GM23248 (cell line): Measurements from ENCODE around the gene GMCL2. TPM values are rescaled to one million over a fixed set of nuclear protein-coding genes. Genes with fewer than 3 reads are reported as not detected.

Source experiments
- DNase-seq: peaks from one replicate; pipeline ENCODE4 v3.0.0-alpha.2; 2015
- H2AFZ ChIP-seq: fragments of 200-600 bp; sonication (generic); 2 replicates; pipeline ENCODE4 v1.6.1; 2016; ENCODE audit warnings: antibody characterized with exemption
- H3F3A ChIP-seq: fragments of 200-600 bp; sonication (generic); 2 replicates; pipeline ENCODE4 v1.6.1; 2016; ENCODE audit warnings: mild to moderate bottlenecking, antibody characterized with exemption, mixed run types; ENCODE audit not compliant: insufficient read depth
- H3K27ac ChIP-seq: fragments of 200-600 bp; sonication (generic); 2 replicates; pipeline ENCODE4 v1.5.1; 2016; ENCODE audit warnings: mild to moderate bottlenecking
- H3K27me3 ChIP-seq: fragments of 200-600 bp; sonication (generic); replicated peaks from 2 replicates; pipeline ENCODE4 v1.6.1; 2016; ENCODE audit warnings: mild to moderate bottlenecking; ENCODE audit not compliant: insufficient read depth
- H3K36me3 ChIP-seq: fragments of 200-600 bp; sonication (generic); 2 replicates; pipeline ENCODE4 v1.6.1; 2016; ENCODE audit warnings: low read depth, mild to moderate bottlenecking
- H3K4me1 ChIP-seq: fragments of 200-600 bp; sonication (generic); 2 replicates; pipeline ENCODE4 v1.6.1; 2016; ENCODE audit warnings: mild to moderate bottlenecking; ENCODE audit not compliant: insufficient read depth
- H3K4me2 ChIP-seq: fragments of 200-600 bp; sonication (generic); one replicate; pipeline ENCODE4 v1.6.1; 2016; ENCODE audit warnings: mild to moderate bottlenecking; ENCODE audit not compliant: unreplicated experiment
- H3K4me3 ChIP-seq: fragments of 200-600 bp; sonication (generic); 2 replicates; pipeline ENCODE4 v1.5.1; 2016; ENCODE audit warnings: mild to moderate bottlenecking
- H3K79me2 ChIP-seq: fragments of 200-600 bp; sonication (generic); 2 replicates; pipeline ENCODE4 v1.6.1; 2016; ENCODE audit warnings: mild to moderate bottlenecking; ENCODE audit not compliant: insufficient read depth
- H3K9ac ChIP-seq: fragments of 200-600 bp; sonication (generic); 2 replicates; pipeline ENCODE4 v1.6.1; 2016; ENCODE audit warnings: mild to moderate bottlenecking
- H3K9me2 ChIP-seq: fragments of 200-600 bp; sonication (generic); 2 replicates; pipeline ENCODE4 v1.6.1; 2016; ENCODE audit warnings: mixed run types, mild to moderate bottlenecking, moderate library complexity; ENCODE audit not compliant: insufficient read depth
- H3K9me3 ChIP-seq: fragments of 200-600 bp; sonication (generic); one replicate; pipeline ENCODE4 v1.6.1; 2017; ENCODE audit warnings: low read depth
- H4K20me1 ChIP-seq: fragments of 200-600 bp; sonication (generic); 2 replicates; pipeline ENCODE4 v1.6.0; 2016; ENCODE audit not compliant: insufficient read depth
- EZH2 ChIP-seq: fragments of 200-600 bp; sonication (generic); IDR thresholded peaks from 2 replicates; pipeline ENCODE4 v1.6.1; 2018; ENCODE audit warnings: antibody characterized with exemption, mild to moderate bottlenecking; ENCODE audit not compliant: insufficient read depth, poor library complexity, severe bottlenecking
- EZH2phosphoT487 ChIP-seq: fragments of 200-600 bp; sonication (generic); IDR thresholded peaks from 2 replicates; pipeline ENCODE4 v1.6.1; 2018; ENCODE audit warnings: antibody characterized with exemption, moderate library complexity, mild to moderate bottlenecking, low read depth; ENCODE audit not compliant: insufficient read depth
- WGBS, 2 experiments: methylation state at CpG; one replicate each; pipeline ENCODE4 v1.1.6; 2015 to 2017; ENCODE audit warnings: low lambda C conversion rate in 2 of 2, low coverage in 1 of 2; ENCODE audit errors: missing lambda C conversion rate in 2 of 2; 5-methylcytosine and 5-hydroxymethylcytosine counted together
- in situ Hi-C: fragments of 300-500 bp; cut with MboI; formaldehyde crosslinking; loops from 2 replicates; pipeline ENCODE4 v1.15.0; 2020
- polyA plus RNA-seq: library from polyadenylated mRNA; unstranded; fragments of >200 nt; fragmentation: Nextera tagmentation; extraction: Ambion mirVana; gene quantifications from 2 replicates; pipeline ENCODE4 v1.2.1, GENCODE V29; 2016
- total RNA-seq: library from RNA; depleted of rRNA; stranded (reverse); fragments of >200 nt; shearing (Covaris generic); gene quantifications from 2 replicates; pipeline ENCODE4 v1.2.3, GENCODE V29; 2014

The GMCL2 gene
- total and polyA plus RNA-seq, 2 experiments from 2014 or later = not detected

DNA sequence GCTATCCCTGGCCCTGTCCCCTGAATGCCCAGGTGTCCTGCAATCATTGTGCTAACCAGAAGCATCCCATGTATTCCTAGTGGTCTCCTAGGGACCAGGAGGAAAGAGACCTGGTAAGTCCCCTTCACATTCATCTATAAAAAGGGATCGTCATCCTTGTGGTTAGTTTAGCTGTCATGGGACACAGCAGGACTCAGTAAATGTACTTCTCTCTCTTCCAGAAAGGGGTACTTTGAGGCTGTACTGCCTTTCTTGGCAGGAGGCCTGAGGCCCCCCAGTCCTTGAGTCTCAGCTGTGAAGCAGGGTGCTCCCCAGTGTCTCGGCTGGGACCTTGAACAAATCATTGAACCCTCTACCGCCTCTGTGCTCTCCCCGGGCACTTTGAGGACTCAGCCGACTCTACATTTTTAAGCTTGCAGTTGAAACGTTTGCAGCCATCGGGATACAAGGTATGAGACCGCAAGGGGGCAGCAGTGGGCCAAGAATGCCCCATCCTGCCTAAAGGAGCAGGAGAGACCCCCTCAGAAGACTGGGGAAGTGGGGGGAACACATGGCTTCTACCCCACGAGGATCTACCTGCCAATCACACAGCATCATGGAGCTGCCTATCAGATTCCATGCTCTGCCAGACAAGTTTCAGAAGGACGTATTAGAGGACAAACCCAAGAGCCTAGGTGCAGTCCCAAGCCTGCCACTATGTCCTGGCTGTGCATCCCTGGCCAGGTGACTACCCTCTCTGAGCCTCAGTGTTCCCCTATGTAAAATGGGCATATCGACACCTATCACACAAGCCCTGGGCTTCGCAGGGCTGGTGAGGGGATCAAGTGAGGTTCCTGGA, 47.8 kb upstream of the GMCL2 start:
- no peak overlapping the region for H3K9ac ChIP-seq
- H2AFZ ChIP-seq = peak overlapping the region; percentile 68
- H3K9me2 ChIP-seq = no peaks in the 10 kb centered on the region
- H3F3A ChIP-seq = peaks cover 18% of the 10 kb centered on the region; the same call in 1 of the 2 replicates
- H3K27ac ChIP-seq = no peak overlapping the region
- WGBS, 2 experiments = 22 to 30% methylated on average over 12 of the region's 12 CpGs
- DNase-seq = peak; percentile 76
- H3K4me2 ChIP-seq = peak overlapping the region; percentile 7
- H3K9me3 ChIP-seq = no peaks in the 10 kb centered on the region
- peaks cover 21% of the 10 kb centered on the region for H3K79me2 ChIP-seq
- peaks cover 19% of the 10 kb centered on the region for H3K4me1 ChIP-seq
- in situ Hi-C loops = no loop called here
- TF ChIP-seq EZH2 (no peak), EZH2phosphoT487 (no peak)
- no peak overlapping the region for H3K4me3 ChIP-seq
- peaks cover 1% of the 10 kb centered on the region; the same call in 1 of the 2 replicates for H3K36me3 ChIP-seq
- H4K20me1 ChIP-seq = no peaks in the 10 kb centered on the region
- no peaks in the 10 kb centered on the region for H3K27me3 ChIP-seq

DNA sequence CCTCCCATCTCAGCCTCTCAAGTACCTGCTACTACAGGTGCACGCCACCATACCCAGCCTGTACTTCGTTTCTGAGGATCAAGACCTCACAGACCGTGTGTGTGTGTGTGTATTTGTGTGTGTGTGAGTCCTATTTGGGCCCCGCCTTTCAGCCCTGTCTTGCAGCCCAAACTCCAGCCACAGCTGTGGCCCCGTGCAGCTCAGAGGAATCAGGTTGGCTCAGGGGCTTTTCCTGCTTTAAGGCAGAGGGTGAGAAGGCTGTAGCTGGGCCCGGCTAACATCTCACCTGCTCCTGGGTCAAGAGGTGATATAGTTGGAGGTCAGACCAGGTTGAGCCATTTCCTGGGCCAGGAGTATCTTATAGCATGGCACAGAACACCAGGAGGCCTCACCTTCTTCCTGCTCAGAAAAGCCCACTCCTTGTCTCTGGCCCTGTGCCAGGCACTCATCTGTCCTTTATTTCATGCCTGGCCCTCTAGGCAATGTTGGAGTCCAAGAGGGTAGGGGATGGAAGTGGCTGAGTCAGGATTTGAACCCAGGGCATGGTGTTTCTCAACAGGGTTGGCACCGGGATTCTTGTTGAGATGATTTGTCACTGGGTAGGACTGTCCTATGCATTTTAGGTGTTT, 47.1 kb upstream of the GMCL2 start:
- peaks cover 15% of the 10 kb centered on the region for H3K4me1 ChIP-seq
- no peak overlapping the region for H3K4me2 ChIP-seq
- no peak for TF ChIP-seq EZH2
- TF ChIP-seq EZH2phosphoT487 = no peak
- H3K9me3 ChIP-seq = no peaks in the 10 kb centered on the region
- H3K9ac ChIP-seq = no peak overlapping the region
- no peaks in the 10 kb centered on the region for H3K27me3 ChIP-seq
- H4K20me1 ChIP-seq = no peaks in the 10 kb centered on the region
- 64 to 68% methylated on average over 7 of the region's 7 CpGs for WGBS, 2 experiments
- no peak for DNase-seq
- H3K36me3 ChIP-seq = peaks cover 9% of the 10 kb centered on the region; the same call in 1 of the 2 replicates
- H3F3A ChIP-seq = peaks cover 18% of the 10 kb centered on the region; the same call in 1 of the 2 replicates
- no peak overlapping the region for H3K4me3 ChIP-seq
- no peaks in the 10 kb centered on the region for H3K9me2 ChIP-seq
- H2AFZ ChIP-seq = no peak overlapping the region; the same call in 1 of the 2 replicates
- H3K79me2 ChIP-seq = peaks cover 28% of the 10 kb centered on the region
- no peak overlapping the region for H3K27ac ChIP-seq
- in situ Hi-C loops = no loop called here

DNA sequence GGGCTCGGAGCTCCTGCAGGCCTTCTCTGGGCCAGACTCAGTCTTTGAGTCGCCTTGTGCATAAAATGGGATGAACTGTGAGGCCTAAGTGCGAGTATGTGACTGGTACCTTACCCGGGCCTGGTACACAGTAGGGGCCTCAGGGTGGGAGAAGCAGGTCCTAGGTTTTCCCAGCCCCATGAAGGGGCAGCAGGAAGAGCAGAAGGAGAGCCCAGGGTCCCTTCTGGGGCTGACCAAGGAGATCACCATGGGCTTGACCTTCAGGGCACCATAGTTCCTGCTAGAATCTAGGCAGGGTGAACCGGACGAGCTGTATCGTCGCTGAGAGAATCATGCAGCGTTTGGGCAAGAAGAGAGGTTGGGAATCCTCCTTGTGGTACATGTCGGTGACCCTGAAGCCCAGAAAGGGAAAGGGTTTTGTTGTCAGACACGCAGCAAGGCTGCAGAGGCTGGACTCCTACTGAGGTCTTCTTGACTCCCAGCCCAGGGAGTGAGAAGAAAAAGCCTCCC, 45.8 kb upstream of the GMCL2 start:
- peaks cover 29% of the 10 kb centered on the region for H3K79me2 ChIP-seq
- WGBS, 2 experiments = 65% methylated on average over 11 of the region's 11 CpGs
- peak overlapping the region; percentile 89 for H3K9ac ChIP-seq
- no peaks in the 10 kb centered on the region for H3K9me2 ChIP-seq
- peaks cover 13% of the 10 kb centered on the region; the same call in 1 of the 2 replicates for H3K36me3 ChIP-seq
- H2AFZ ChIP-seq = peak overlapping the region; percentile 85
- H3K4me1 ChIP-seq = peaks cover 15% of the 10 kb centered on the region
- H3K4me2 ChIP-seq = peak overlapping the region; percentile 81
- no peak for DNase-seq
- in situ Hi-C loops = no loop called here
- no peaks in the 10 kb centered on the region for H3K9me3 ChIP-seq
- H3K4me3 ChIP-seq = peak overlapping the region; percentile 92
- peak overlapping the region; percentile 67 for H3K27ac ChIP-seq
- no peaks in the 10 kb centered on the region for H4K20me1 ChIP-seq
- H3F3A ChIP-seq = peaks cover 18% of the 10 kb centered on the region; the same call in 1 of the 2 replicates
- no peaks in the 10 kb centered on the region for H3K27me3 ChIP-seq
- no peak for TF ChIP-seq EZH2phosphoT487
- no peak for TF ChIP-seq EZH2

DNA sequence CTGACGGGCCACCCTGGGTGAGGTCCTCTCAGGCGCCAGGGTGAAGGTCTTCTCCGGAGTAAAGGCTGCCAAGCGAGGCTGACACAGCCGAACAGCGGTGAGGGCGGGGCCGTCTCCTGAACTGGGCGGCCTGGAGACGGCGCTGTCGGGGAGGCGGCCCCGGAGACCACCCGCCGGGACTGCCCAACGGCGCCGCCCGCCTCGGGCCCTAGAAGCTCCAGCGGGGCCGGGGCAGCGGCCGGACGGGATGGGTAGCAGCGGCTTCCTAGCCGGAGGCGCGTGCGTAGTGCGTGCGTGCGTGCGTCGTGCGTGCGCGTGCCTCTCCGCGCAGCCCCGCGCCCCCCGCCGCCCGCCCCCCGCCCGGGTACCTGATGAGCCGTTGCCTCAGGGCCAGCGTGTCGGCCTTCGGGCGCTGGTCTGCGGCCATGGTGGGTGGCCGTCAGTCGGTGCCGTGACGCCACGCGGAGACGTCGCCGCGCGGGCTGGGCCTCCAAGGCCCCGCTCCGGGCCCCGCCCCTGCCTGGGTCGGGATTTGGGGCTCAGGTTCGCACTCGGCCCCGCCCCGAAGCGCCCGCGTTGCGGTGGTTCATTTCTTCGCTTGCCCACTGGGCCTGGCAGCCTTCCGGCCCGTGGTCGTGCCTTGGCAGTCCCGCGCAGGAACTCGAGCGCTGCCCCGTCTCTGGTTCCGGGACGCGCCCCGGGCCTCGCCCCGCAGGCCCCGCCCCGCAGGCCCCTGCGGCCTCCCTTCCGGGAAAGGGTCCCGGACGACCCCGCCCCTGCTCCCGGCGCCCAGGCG, 45.2 kb upstream of the GMCL2 start, which contains the start of gene PHYKPL:
PHYKPL (minus strand) TSS at position 679 of the 796 bp plus-strand sequence; CDS start at position 427, 252 bp downstream.
- no peak for TF ChIP-seq EZH2phosphoT487
- no peak for TF ChIP-seq EZH2
- peaks cover 18% of the 10 kb centered on the region; the same call in 1 of the 2 replicates for H3F3A ChIP-seq
- peaks cover 30% of the 10 kb centered on the region for H3K79me2 ChIP-seq
- H3K9ac ChIP-seq = peak within 1 kb of the TSS; percentile 89
- peak within 1 kb of the TSS; percentile 81 for H3K4me2 ChIP-seq
- H4K20me1 ChIP-seq = no peaks in the 10 kb centered on the region
- in situ Hi-C loops = no loop called here
- peak; percentile 88 for DNase-seq
- 1% methylated on average over 72 to 79 of the region's 102 CpGs for WGBS, 2 experiments
- peak within 1 kb of the TSS; percentile 92 for H3K4me3 ChIP-seq
- H2AFZ ChIP-seq = peak within 1 kb of the TSS; percentile 85
- H3K4me1 ChIP-seq = peaks cover 15% of the 10 kb centered on the region
- H3K9me2 ChIP-seq = no peaks in the 10 kb centered on the region
- H3K36me3 ChIP-seq = peaks cover 19% of the 10 kb centered on the region; the same call in 1 of the 2 replicates
- no peaks in the 10 kb centered on the region for H3K9me3 ChIP-seq
- H3K27ac ChIP-seq = peak within 1 kb of the TSS; percentile 67
- H3K27me3 ChIP-seq = no peaks in the 10 kb centered on the region
